Neural progenitor cell (in vitro differentiated cells): ENCODE data around the gene SLC44A1. TPM values are rescaled to one million over a fixed set of nuclear protein-coding genes. Genes with fewer than 3 reads are reported as not detected.

Experiments
- DNase-seq: peaks from one replicate; pipeline ENCODE4 v3.0.0-alpha.2; 2016; ENCODE audit warnings: low spot score
- H2AFZ ChIP-seq: fragments of 200-600 bp; sonication (generic); replicated peaks from 2 replicates; pipeline ENCODE4 v1.6.1; 2016; ENCODE audit warnings: antibody characterized with exemption
- H3F3A ChIP-seq: fragments of 200-600 bp; sonication (generic); 2 replicates; pipeline ENCODE4 v1.6.1; 2016; ENCODE audit warnings: antibody characterized with exemption, low read depth
- H3K27ac ChIP-seq: fragments of 200-600 bp; sonication (generic); 2 replicates; pipeline ENCODE4 v1.5.1; 2016; ENCODE audit warnings: mild to moderate bottlenecking
- H3K27me3 ChIP-seq: fragments of 200-600 bp; sonication (generic); 2 replicates; pipeline ENCODE4 v1.6.1; 2016; ENCODE audit warnings: mild to moderate bottlenecking, moderate library complexity
- H3K36me3 ChIP-seq: fragments of 200-600 bp; sonication (generic); 2 replicates; pipeline ENCODE4 v1.5.1; 2016
- H3K4me1 ChIP-seq: fragments of 200-600 bp; sonication (generic); 2 replicates; pipeline ENCODE4 v1.6.1; 2016; ENCODE audit warnings: mixed run types
- H3K4me2 ChIP-seq: fragments of 200-600 bp; sonication (generic); 2 replicates; pipeline ENCODE4 v1.6.1; 2016
- H3K4me3 ChIP-seq: fragments of 200-600 bp; sonication (generic); 2 replicates; pipeline ENCODE4 v1.5.1; 2016
- H3K79me2 ChIP-seq: fragments of 200-600 bp; sonication (generic); 2 replicates; pipeline ENCODE4 v1.6.1; 2016; ENCODE audit warnings: low read depth
- H3K9ac ChIP-seq: fragments of 200-600 bp; sonication (generic); 2 replicates; pipeline ENCODE4 v1.6.1; 2016
- H3K9me3 ChIP-seq: fragments of 200-600 bp; sonication (generic); 2 replicates; pipeline ENCODE4 v1.5.1; 2016; ENCODE audit warnings: low read depth
- H4K20me1 ChIP-seq: fragments of 200-600 bp; sonication (generic); 2 replicates; pipeline ENCODE4 v1.6.1; 2016; ENCODE audit warnings: low read depth
- H3K27ac Mint-ChIP-seq: 3 replicates; pipeline ENCODE4 v1.8.0; 2021; ENCODE audit warnings: mixed read lengths
- H3K27me3 Mint-ChIP-seq: 2 replicates; pipeline ENCODE4 v1.8.0; 2022; ENCODE audit warnings: low read depth, mild to moderate bottlenecking, inconsistent platforms, moderate library complexity, mixed read lengths; ENCODE audit not compliant: insufficient read depth
- H3K36me3 Mint-ChIP-seq: 3 replicates; pipeline ENCODE4 v1.8.0; 2021; ENCODE audit warnings: mixed read lengths
- H3K4me1 Mint-ChIP-seq: 3 replicates; pipeline ENCODE4 v1.8.0; 2021; ENCODE audit warnings: mixed read lengths
- H3K4me3 Mint-ChIP-seq: 3 replicates; pipeline ENCODE4 v1.8.0; 2021; ENCODE audit warnings: mild to moderate bottlenecking, moderate library complexity, mixed read lengths
- H3K9me3 Mint-ChIP-seq: 3 replicates; pipeline ENCODE4 v1.8.0; 2020; ENCODE audit warnings: mixed read lengths
- EZH2 ChIP-seq: fragments of 200-600 bp; sonication (generic); IDR thresholded peaks from 2 replicates; pipeline ENCODE4 v1.6.1; 2017; ENCODE audit warnings: antibody characterized with exemption, mild to moderate bottlenecking, moderate library complexity
- EZH2phosphoT487 ChIP-seq: fragments of 200-600 bp; sonication (generic); IDR thresholded peaks from 2 replicates; pipeline ENCODE4 v1.6.1; 2017; ENCODE audit warnings: antibody characterized with exemption
- total RNA-seq: library from RNA; depleted of rRNA; stranded (reverse); fragments of >200 nt; gene quantifications from 2 replicates; pipeline ENCODE4 v1.2.3, GENCODE V29; 2015; ENCODE audit warnings: low replicate concordance
- TF ChIP-seq, protein P1 (sequence below): fragments of 200-600 bp; sonication (generic); IDR thresholded peaks from 2 replicates; pipeline ENCODE4 v1.5.1; 2017; ENCODE audit warnings: antibody characterized with exemption, mild to moderate bottlenecking

The SLC44A1 gene
- total RNA-seq, 1 donor from 2014 or later: 41.4 TPM

DNA sequence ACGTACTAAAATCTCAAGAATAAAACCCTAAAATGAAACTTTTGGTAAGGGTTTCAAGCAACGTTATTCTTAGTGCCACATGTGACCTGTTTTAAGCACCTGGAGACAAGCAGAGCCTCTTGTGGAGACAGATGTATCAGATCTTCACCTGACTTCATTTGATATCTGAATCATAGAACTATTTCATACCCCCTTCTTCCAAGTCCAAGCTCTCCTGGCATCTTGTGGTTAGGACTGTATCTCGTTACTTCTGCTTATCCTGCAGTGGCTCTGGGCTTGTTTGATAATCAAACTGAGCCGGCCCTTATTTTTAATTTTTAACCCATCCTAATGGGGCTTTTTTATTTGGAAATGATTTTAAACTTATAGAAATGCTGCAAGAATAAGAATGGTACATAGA, 192.3 kb downstream of the SLC44A1 start:
- H3K4me1 Mint-ChIP-seq: peaks cover 5% of the 10 kb centered on the region
- H3K79me2 ChIP-seq: no peaks in the 10 kb centered on the region
- H3K36me3 Mint-ChIP-seq: no peaks in the 10 kb centered on the region
- no peaks in the 10 kb centered on the region for H3F3A ChIP-seq
- no peaks in the 10 kb centered on the region for H3K36me3 ChIP-seq
- H3K4me3 Mint-ChIP-seq: no peak overlapping the region
- no peaks in the 10 kb centered on the region for H3K27me3 ChIP-seq
- H3K9me3 Mint-ChIP-seq: peaks cover 3% of the 10 kb centered on the region
- no peak overlapping the region for H3K27ac Mint-ChIP-seq
- no peak for DNase-seq
- TF ChIP-seq, protein P1, sequence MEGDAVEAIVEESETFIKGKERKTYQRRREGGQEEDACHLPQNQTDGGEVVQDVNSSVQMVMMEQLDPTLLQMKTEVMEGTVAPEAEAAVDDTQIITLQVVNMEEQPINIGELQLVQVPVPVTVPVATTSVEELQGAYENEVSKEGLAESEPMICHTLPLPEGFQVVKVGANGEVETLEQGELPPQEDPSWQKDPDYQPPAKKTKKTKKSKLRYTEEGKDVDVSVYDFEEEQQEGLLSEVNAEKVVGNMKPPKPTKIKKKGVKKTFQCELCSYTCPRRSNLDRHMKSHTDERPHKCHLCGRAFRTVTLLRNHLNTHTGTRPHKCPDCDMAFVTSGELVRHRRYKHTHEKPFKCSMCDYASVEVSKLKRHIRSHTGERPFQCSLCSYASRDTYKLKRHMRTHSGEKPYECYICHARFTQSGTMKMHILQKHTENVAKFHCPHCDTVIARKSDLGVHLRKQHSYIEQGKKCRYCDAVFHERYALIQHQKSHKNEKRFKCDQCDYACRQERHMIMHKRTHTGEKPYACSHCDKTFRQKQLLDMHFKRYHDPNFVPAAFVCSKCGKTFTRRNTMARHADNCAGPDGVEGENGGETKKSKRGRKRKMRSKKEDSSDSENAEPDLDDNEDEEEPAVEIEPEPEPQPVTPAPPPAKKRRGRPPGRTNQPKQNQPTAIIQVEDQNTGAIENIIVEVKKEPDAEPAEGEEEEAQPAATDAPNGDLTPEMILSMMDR: no peak
- TF ChIP-seq EZH2 (no peak), EZH2phosphoT487 (no peak)
- no peak overlapping the region for H3K9ac ChIP-seq
- no peak overlapping the region for H3K4me3 ChIP-seq
- no peak overlapping the region for H2AFZ ChIP-seq
- H3K27me3 Mint-ChIP-seq: no peaks in the 10 kb centered on the region
- H4K20me1 ChIP-seq: no peaks in the 10 kb centered on the region
- H3K4me1 ChIP-seq: peaks cover 5% of the 10 kb centered on the region
- no peak overlapping the region for H3K27ac ChIP-seq
- no peaks in the 10 kb centered on the region for H3K9me3 ChIP-seq
- H3K4me2 ChIP-seq: no peak overlapping the region

DNA sequence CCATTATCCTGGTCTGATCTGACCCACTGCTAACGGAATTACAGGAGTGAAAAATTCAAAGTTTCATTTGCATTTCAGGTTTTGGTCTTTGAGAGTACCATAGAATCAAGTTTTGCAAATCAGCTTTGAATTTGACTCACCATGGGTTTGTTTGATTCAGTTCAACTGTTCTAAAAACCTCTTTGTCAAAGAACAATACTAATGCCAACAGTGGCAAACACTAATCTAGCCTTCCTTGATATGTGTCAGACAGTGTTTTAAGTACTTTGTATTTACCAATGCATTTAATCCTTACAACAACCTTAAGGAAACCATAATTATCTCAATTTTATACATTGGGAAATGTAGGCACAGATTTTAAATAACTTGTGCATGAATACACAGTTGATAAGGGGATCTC, 193.3 kb downstream of the SLC44A1 start:
- Histone ChIP-seq H3K4me2 (no peak overlapping the region), H4K20me1 (no peaks in the 10 kb centered on the region), H3K27me3 (no peaks in the 10 kb centered on the region), H3K4me1 (peaks cover 5% of the 10 kb centered on the region), H3K27ac (no peak overlapping the region), H3K9ac (no peak overlapping the region), H3K4me3 (no peak overlapping the region), H3K9me3 (no peaks in the 10 kb centered on the region), H2AFZ (no peak overlapping the region), H3K36me3 (no peaks in the 10 kb centered on the region), H3K79me2 (no peaks in the 10 kb centered on the region), H3F3A (no peaks in the 10 kb centered on the region)
- no peak for DNase-seq
- TF ChIP-seq, protein P1: no peak
- no peak for TF ChIP-seq EZH2phosphoT487
- no peak for TF ChIP-seq EZH2
- H3K36me3 Mint-ChIP-seq: no peaks in the 10 kb centered on the region
- no peak overlapping the region for H3K4me3 Mint-ChIP-seq
- peaks cover 5% of the 10 kb centered on the region for H3K4me1 Mint-ChIP-seq
- H3K27ac Mint-ChIP-seq: no peak overlapping the region
- no peaks in the 10 kb centered on the region for H3K27me3 Mint-ChIP-seq
- H3K9me3 Mint-ChIP-seq: peaks cover 3% of the 10 kb centered on the region

DNA sequence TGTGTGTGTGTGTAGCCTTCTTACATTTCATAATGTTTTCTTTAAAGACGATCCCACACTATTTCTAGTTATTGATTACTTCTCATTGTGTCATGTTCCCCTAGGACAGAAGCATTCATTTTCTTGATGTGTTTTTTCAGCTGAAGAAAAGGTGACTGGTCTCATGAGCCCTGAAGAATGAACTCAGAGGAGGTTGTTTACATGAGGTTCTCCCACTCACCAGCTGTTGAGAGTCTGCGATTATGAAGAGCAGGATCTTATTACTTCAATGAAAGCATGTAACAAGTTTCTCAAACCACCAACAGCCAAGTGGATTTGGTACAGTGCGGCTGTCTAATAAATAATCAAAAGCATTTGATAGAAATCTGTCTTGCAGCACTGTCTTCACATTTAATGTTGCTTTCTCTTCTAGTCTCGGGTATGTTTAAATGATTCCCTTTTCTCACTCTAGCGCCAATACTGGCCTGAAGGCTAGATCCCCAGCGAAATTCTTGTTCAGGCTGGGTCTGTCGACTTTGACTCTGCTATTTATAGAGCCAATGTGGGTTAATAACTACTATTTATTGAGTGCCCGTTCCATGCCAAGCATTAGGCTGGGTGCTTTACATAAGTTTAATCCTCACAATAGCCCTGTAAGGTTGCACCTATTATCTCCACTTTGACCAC, 193.8 kb downstream of the SLC44A1 start:
- H3K36me3 ChIP-seq: no peaks in the 10 kb centered on the region
- no peaks in the 10 kb centered on the region for H3K79me2 ChIP-seq
- no peak overlapping the region for H3K4me3 ChIP-seq
- no peaks in the 10 kb centered on the region for H3K27me3 Mint-ChIP-seq
- no peak overlapping the region for H3K4me3 Mint-ChIP-seq
- H3K27ac ChIP-seq: no peak overlapping the region
- no peaks in the 10 kb centered on the region for H3K27me3 ChIP-seq
- peaks cover 3% of the 10 kb centered on the region for H3K9me3 Mint-ChIP-seq
- no peaks in the 10 kb centered on the region for H3K36me3 Mint-ChIP-seq
- H3K4me1 Mint-ChIP-seq: peaks cover 5% of the 10 kb centered on the region
- H3K9me3 ChIP-seq: no peaks in the 10 kb centered on the region
- no peak overlapping the region for H3K4me2 ChIP-seq
- H2AFZ ChIP-seq: no peak overlapping the region
- no peak for DNase-seq
- TF ChIP-seq EZH2: no peak
- TF ChIP-seq, protein P1: no peak
- H3F3A ChIP-seq: no peaks in the 10 kb centered on the region
- no peaks in the 10 kb centered on the region for H4K20me1 ChIP-seq
- H3K4me1 ChIP-seq: peaks cover 5% of the 10 kb centered on the region
- no peak overlapping the region for H3K27ac Mint-ChIP-seq
- H3K9ac ChIP-seq: no peak overlapping the region
